ENCODE data around the gene SLC2A6. TPM values are rescaled to one million over a fixed set of nuclear protein-coding genes. Genes with fewer than 3 reads are reported as not detected.

Gene SLC2A6
- total RNA-seq, 1 donor from 2014 or later, result 0.52 TPM

GRCh38 chr9:133477992-133478850 is 678 bp downstream of the SLC2A6 start:
- Histone ChIP-seq H3K4me1 (ENCODE audit: control insufficient read depth in 3 of 3, insufficient read depth in 3 of 3, low read length in 3 of 3) (peaks cover 14 to 16% (median 14%) of the 10 kb centered on the region in 3 donors), H3K9me3 (ENCODE audit: control insufficient read depth in 3 of 3, low read length in 3 of 3) (no peaks in the 10 kb centered on the region), H3K27ac (ENCODE audit: low read depth, low read length) (no peak overlapping the region)

GRCh38 chr9:133477461-133477860 is 1.4 kb downstream of the SLC2A6 start:
- H3K9ac ChIP-seq (ENCODE audit: low read depth in 1 of 3, low read length in 3 of 3), result no peak overlapping the region
- H3K9me3 ChIP-seq (ENCODE audit: control insufficient read depth in 3 of 3, low read length in 3 of 3), result no peaks in the 10 kb centered on the region
- H3K4me3 ChIP-seq (ENCODE audit: low read length in 3 of 3), result no peak overlapping the region
- H3K27me3 ChIP-seq (ENCODE audit: control insufficient read depth in 3 of 3, insufficient read depth in 3 of 3, low read length in 3 of 3), result peaks cover 0 to 5% (median 3%) of the 10 kb centered on the region in 3 donors
- H3K4me1 ChIP-seq (ENCODE audit: control insufficient read depth in 3 of 3, insufficient read depth in 3 of 3, low read length in 3 of 3), result peaks cover 14 to 16% (median 14%) of the 10 kb centered on the region in 3 donors
- H3K27ac ChIP-seq (ENCODE audit: low read depth, low read length), result no peak overlapping the region
- H3K36me3 ChIP-seq (ENCODE audit: control insufficient read depth in 3 of 3, insufficient read depth in 3 of 3, low read length in 3 of 3), result no peaks in the 10 kb centered on the region

More at GRCh38 chr9:133477992-133478850, 678 bp downstream of the SLC2A6 start:
- H3K27me3 ChIP-seq (ENCODE audit: control insufficient read depth in 3 of 3, insufficient read depth in 3 of 3, low read length in 3 of 3), result peaks cover 0 to 5% (median 3%) of the 10 kb centered on the region in 3 donors
- peak overlapping the region; percentile 20 to 70 (median 60) for H3K9ac ChIP-seq (ENCODE audit: low read depth in 1 of 3, low read length in 3 of 3)
- peak overlapping the region; percentile 30 to 72 (median 69) for H3K4me3 ChIP-seq (ENCODE audit: low read length in 3 of 3)
- H3K36me3 ChIP-seq (ENCODE audit: control insufficient read depth in 3 of 3, insufficient read depth in 3 of 3, low read length in 3 of 3), result no peaks in the 10 kb centered on the region

DNA sequence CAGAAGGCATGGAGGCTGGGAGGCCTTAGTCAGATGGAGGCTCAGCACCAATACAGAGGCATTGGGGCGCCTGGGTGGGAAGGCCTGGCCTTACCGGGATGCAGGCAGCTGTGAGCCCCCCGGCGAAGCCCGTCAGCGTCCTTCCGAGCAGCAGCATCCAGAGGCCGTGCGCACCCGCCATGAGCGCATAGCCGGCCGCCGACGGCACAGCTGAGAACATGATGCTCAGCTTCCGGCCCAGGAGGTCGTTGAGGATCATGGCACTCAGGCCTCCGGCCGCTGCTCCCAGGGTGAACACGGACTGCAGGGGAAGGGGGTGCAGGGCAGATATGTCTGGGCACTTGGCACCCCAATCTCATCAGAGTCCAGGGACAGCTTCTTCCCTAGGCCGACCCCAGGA is 2.0 kb downstream of the SLC2A6 start:
- H3K4me3 ChIP-seq (ENCODE audit: low read length in 3 of 3), result no peak overlapping the region
- no peak overlapping the region for H3K9ac ChIP-seq (ENCODE audit: low read depth in 1 of 3, low read length in 3 of 3)
- H3K9me3 ChIP-seq (ENCODE audit: control insufficient read depth in 3 of 3, low read length in 3 of 3), result no peaks in the 10 kb centered on the region
- H3K27ac ChIP-seq (ENCODE audit: low read depth, low read length), result no peak overlapping the region
- no peaks in the 10 kb centered on the region for H3K36me3 ChIP-seq (ENCODE audit: control insufficient read depth in 3 of 3, insufficient read depth in 3 of 3, low read length in 3 of 3)
- peaks cover 14 to 16% (median 14%) of the 10 kb centered on the region in 3 donors for H3K4me1 ChIP-seq (ENCODE audit: control insufficient read depth in 3 of 3, insufficient read depth in 3 of 3, low read length in 3 of 3)
- H3K27me3 ChIP-seq (ENCODE audit: control insufficient read depth in 3 of 3, insufficient read depth in 3 of 3, low read length in 3 of 3), result peaks cover 0 to 5% (median 0%) of the 10 kb centered on the region in 3 donors

DNA sequence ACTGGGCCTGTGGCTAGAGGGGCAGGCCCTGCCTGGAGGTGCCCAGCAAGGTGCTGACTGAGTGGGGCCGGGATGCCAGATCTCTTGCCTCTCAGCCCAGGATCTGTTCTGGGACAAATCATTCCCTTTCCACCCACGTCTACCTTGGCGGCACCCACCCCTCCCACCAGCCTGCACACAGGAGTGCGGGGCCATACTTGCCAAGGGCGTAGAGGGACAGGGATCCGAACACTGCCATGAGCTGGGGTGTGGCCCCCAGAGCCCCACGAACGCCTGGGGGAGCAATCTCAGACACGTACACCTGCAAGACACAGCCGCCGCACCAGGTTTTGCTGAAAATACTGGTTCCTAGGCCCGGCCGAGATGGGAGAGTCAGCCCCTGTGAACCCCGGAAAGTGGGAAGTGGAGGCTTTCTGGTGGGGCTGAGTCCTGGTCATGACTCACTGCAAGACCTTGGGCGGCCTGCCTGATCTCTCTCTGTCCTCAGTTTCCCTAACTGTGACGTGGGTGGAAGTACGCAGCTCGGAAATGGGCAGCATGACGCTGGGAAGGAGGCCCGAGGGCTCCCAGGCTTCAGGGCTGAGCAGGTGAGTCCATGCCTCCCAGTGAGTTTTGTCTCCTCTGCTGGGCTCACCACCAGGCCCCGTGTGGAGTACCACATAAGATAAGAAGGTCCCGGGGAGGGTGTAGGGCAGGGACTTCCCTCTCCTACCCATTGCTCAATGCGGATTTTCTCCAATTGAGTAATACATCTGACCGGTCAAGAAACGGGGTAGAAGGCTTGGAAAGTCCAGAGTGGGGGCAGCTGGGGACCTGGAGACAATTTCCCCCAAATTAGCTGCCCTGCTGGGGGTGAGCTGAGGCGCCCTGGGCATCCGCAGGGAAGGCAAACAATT is 2.6 kb downstream of the SLC2A6 start:
- peaks cover 14 to 16% (median 14%) of the 10 kb centered on the region in 3 donors for H3K4me1 ChIP-seq (ENCODE audit: control insufficient read depth in 3 of 3, insufficient read depth in 3 of 3, low read length in 3 of 3)
- no peaks in the 10 kb centered on the region for H3K9me3 ChIP-seq (ENCODE audit: control insufficient read depth in 3 of 3, low read length in 3 of 3)
- peaks cover 0 to 5% (median 0%) of the 10 kb centered on the region in 3 donors for H3K27me3 ChIP-seq (ENCODE audit: control insufficient read depth in 3 of 3, insufficient read depth in 3 of 3, low read length in 3 of 3)
- H3K36me3 ChIP-seq (ENCODE audit: control insufficient read depth in 3 of 3, insufficient read depth in 3 of 3, low read length in 3 of 3), result peaks cover 0 to 2% (median 0%) of the 10 kb centered on the region in 3 donors
- no peak overlapping the region for H3K9ac ChIP-seq (ENCODE audit: low read depth in 1 of 3, low read length in 3 of 3)
- H3K4me3 ChIP-seq (ENCODE audit: low read length in 3 of 3), result no peak overlapping the region
- H3K27ac ChIP-seq (ENCODE audit: low read depth, low read length), result no peak overlapping the region

DNA sequence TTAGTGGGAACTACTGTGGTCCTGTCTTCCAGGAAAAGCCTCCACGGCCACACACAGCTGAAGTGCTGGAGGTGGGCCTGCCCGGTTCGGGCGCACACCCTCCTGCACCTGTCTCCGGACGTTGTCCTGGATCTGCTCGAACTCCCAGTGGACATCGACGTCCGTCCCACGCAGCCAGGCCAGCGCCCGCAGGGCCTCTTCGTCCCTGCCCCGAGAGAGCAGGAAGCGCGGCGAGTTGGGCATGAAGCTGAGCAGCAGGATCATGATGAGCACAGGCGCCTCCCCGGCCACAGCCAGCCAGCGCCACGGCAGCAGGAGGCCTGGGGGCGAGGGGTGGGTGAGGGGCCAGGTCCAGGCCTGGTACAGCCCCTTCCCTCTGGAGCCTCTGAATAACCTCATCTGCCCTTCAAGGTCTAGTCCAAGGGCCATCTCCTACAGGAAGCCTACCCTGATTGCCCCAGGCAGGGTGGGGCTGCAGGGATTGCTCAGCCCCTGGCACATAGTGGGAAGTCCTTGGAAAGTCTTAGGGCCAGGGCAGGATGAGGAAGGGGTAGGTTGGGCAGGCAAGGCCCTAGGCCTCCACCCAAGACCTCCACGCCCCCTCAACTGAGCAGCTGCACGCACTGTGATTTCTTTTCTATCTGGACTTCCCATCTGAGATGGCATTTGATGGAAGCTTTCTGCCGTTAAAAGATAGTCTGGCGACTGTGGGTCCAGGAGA is 3.4 kb downstream of the SLC2A6 start:
- H3K9me3 ChIP-seq (ENCODE audit: control insufficient read depth in 3 of 3, low read length in 3 of 3), result no peaks in the 10 kb centered on the region
- peaks cover 0 to 2% (median 0%) of the 10 kb centered on the region in 3 donors for H3K36me3 ChIP-seq (ENCODE audit: control insufficient read depth in 3 of 3, insufficient read depth in 3 of 3, low read length in 3 of 3)
- no peak overlapping the region for H3K9ac ChIP-seq (ENCODE audit: low read depth in 1 of 3, low read length in 3 of 3)
- peaks cover 14 to 16% (median 14%) of the 10 kb centered on the region in 3 donors for H3K4me1 ChIP-seq (ENCODE audit: control insufficient read depth in 3 of 3, insufficient read depth in 3 of 3, low read length in 3 of 3)
- H3K4me3 ChIP-seq (ENCODE audit: low read length in 3 of 3), result no peak overlapping the region
- H3K27ac ChIP-seq (ENCODE audit: low read depth, low read length), result no peak overlapping the region
- H3K27me3 ChIP-seq (ENCODE audit: control insufficient read depth in 3 of 3, insufficient read depth in 3 of 3, low read length in 3 of 3), result peaks cover 0 to 5% (median 0%) of the 10 kb centered on the region in 3 donors

GRCh38 chr9:133474853-133475252 is 4.0 kb downstream of the SLC2A6 start:
- no peak overlapping the region for H3K27ac ChIP-seq (ENCODE audit: low read depth, low read length)
- H3K9ac ChIP-seq (ENCODE audit: low read depth in 1 of 3, low read length in 3 of 3), result no peak overlapping the region
- H3K9me3 ChIP-seq (ENCODE audit: control insufficient read depth in 3 of 3, low read length in 3 of 3), result no peaks in the 10 kb centered on the region
- no peak overlapping the region for H3K4me3 ChIP-seq (ENCODE audit: low read length in 3 of 3)
- peaks cover 14 to 16% (median 14%) of the 10 kb centered on the region in 3 donors for H3K4me1 ChIP-seq (ENCODE audit: control insufficient read depth in 3 of 3, insufficient read depth in 3 of 3, low read length in 3 of 3)
- peaks cover 0 to 3% (median 0%) of the 10 kb centered on the region in 3 donors for H3K27me3 ChIP-seq (ENCODE audit: control insufficient read depth in 3 of 3, insufficient read depth in 3 of 3, low read length in 3 of 3)
- H3K36me3 ChIP-seq (ENCODE audit: control insufficient read depth in 3 of 3, insufficient read depth in 3 of 3, low read length in 3 of 3), result peaks cover 0 to 2% (median 0%) of the 10 kb centered on the region in 3 donors

- H3K36me3 ChIP-seq (ENCODE audit: control insufficient read depth in 3 of 3, insufficient read depth in 3 of 3, low read length in 3 of 3), result peaks cover 0 to 6% (median 0%) of the 10 kb centered on the region in 3 donors
- no peak overlapping the region for H3K4me3 ChIP-seq (ENCODE audit: low read length in 3 of 3)
- no peaks in the 10 kb centered on the region for H3K27me3 ChIP-seq (ENCODE audit: control insufficient read depth in 3 of 3, insufficient read depth in 3 of 3, low read length in 3 of 3)
- H3K9ac ChIP-seq (ENCODE audit: low read depth in 1 of 3, low read length in 3 of 3), result no peak overlapping the region
- no peak overlapping the region for H3K27ac ChIP-seq (ENCODE audit: low read depth, low read length)
- H3K9me3 ChIP-seq (ENCODE audit: control insufficient read depth in 3 of 3, low read length in 3 of 3), result no peaks in the 10 kb centered on the region
- H3K4me1 ChIP-seq (ENCODE audit: control insufficient read depth in 3 of 3, insufficient read depth in 3 of 3, low read length in 3 of 3), result peaks cover 8 to 9% (median 8%) of the 10 kb centered on the region in 3 donors
Measured at GRCh38 chr9:133474215-133474614, 4.7 kb downstream of the SLC2A6 start.

- H3K9me3 ChIP-seq (ENCODE audit: control insufficient read depth in 3 of 3, low read length in 3 of 3), result no peaks in the 10 kb centered on the region
- no peaks in the 10 kb centered on the region for H3K27me3 ChIP-seq (ENCODE audit: control insufficient read depth in 3 of 3, insufficient read depth in 3 of 3, low read length in 3 of 3)
- no peak overlapping the region for H3K9ac ChIP-seq (ENCODE audit: low read depth in 1 of 3, low read length in 3 of 3)
- peaks cover 6 to 7% (median 7%) of the 10 kb centered on the region in 3 donors for H3K4me1 ChIP-seq (ENCODE audit: control insufficient read depth in 3 of 3, insufficient read depth in 3 of 3, low read length in 3 of 3)
- no peak overlapping the region for H3K4me3 ChIP-seq (ENCODE audit: low read length in 3 of 3)
- no peak overlapping the region for H3K27ac ChIP-seq (ENCODE audit: low read depth, low read length)
- peaks cover under 1 to 6% (median 3%) of the 10 kb centered on the region in 3 donors for H3K36me3 ChIP-seq (ENCODE audit: control insufficient read depth in 3 of 3, insufficient read depth in 3 of 3, low read length in 3 of 3)
Measured at GRCh38 chr9:133473743-133474142, 5.2 kb downstream of the SLC2A6 start.

DNA sequence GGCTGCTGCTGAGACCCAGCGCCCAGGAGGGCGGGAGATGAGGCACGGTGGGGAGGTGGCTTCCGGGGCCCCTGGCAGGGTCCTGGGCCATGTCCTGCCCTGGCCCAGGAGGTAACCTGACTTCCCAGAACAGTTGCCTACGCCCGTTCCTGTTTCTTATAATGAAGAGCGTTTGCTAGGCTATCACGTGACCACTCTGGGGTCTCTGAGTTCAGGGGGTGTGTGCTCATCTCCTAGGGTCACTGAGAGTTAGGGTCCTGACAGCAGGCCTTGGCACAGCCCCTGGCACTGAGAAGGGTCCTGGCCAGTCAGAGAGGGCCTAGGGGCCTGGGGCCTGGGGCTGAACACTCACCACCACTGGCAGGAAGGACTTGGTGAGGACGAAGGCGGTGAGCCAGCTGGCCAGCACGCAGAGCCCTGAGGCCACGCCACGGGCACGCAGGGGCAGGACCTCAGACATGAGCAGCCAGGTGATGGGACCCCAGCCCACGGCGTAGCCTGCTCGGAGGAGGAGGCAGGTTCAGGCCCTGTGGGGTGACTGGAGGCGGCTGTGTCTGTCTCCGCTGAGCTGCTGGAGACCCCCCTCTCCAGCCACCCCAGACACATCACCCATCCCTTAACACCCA is 6.0 kb downstream of the SLC2A6 start:
- Histone ChIP-seq H3K4me1 (ENCODE audit: control insufficient read depth in 3 of 3, insufficient read depth in 3 of 3, low read length in 3 of 3) (peaks cover 0 to under 1% (median 0%) of the 10 kb centered on the region in 3 donors), H3K27me3 (ENCODE audit: control insufficient read depth in 3 of 3, insufficient read depth in 3 of 3, low read length in 3 of 3) (no peaks in the 10 kb centered on the region), H3K9me3 (ENCODE audit: control insufficient read depth in 3 of 3, low read length in 3 of 3) (no peaks in the 10 kb centered on the region), H3K4me3 (ENCODE audit: low read length in 3 of 3) (no peak overlapping the region), H3K9ac (ENCODE audit: low read depth in 1 of 3, low read length in 3 of 3) (no peak overlapping the region), H3K27ac (ENCODE audit: low read depth, low read length) (no peak overlapping the region), H3K36me3 (ENCODE audit: control insufficient read depth in 3 of 3, insufficient read depth in 3 of 3, low read length in 3 of 3) (peaks cover 6 to 7% (median 6%) of the 10 kb centered on the region in 3 donors)
